Measurements from ENCODE around the gene NFILZ.

The NFILZ gene

GRCh38 chr19:8642561-8642960 lies 12.1 kb downstream of the NFILZ start:
- no peak for DNase-seq

GRCh38 chr19:8643860-8644653 lies 13.6 kb downstream of the NFILZ start:
- no peak for DNase-seq

- no peak for DNase-seq
Measured at GRCh38 chr19:8648240-8648639, 17.8 kb downstream of the NFILZ start.

- DNase-seq: peak; percentile 74
Measured at GRCh38 chr19:8654591-8655339, 24.3 kb downstream of the NFILZ start.

GRCh38 chr19:8655340-8655709 lies 24.9 kb downstream of the NFILZ start:
- DNase-seq: no peak

- no peak for DNase-seq
Measured at GRCh38 chr19:8657869-8658268, 27.4 kb downstream of the NFILZ start.

GRCh38 chr19:8659905-8660304 lies 29.5 kb downstream of the NFILZ start:
- no peak for DNase-seq

- no peak for DNase-seq
Measured at GRCh38 chr19:8662263-8662662, 31.8 kb downstream of the NFILZ start.

- no peak for DNase-seq
Measured at GRCh38 chr19:8663920-8664670, 33.7 kb downstream of the NFILZ start.

GRCh38 chr19:8664671-8665057 lies 34.2 kb downstream of the NFILZ start:
- DNase-seq: no peak

GRCh38 chr19:8665468-8666213 lies 35.2 kb downstream of the NFILZ start:
- DNase-seq: no peak

GRCh38 chr19:8666814-8667405 lies 36.5 kb downstream of the NFILZ start:
- DNase-seq: no peak

- no peak for DNase-seq
Measured at GRCh38 chr19:8673276-8673891, 43.0 kb downstream of the NFILZ start.

- DNase-seq: no peak
Measured at GRCh38 chr19:8675066-8675465, 44.6 kb downstream of the NFILZ start.

- DNase-seq: no peak
Measured at GRCh38 chr19:8678244-8678807, 47.9 kb downstream of the NFILZ start.

All from right forelimb (tissue), 1 donor.